Stimulated activated CD8-positive, alpha-beta memory T cell treated with anti-CD3 and anti-CD28 coated beads, Interleukin-2, amount 100 ng/mL, for 48 hours (primary cell): ENCODE results near the gene STARD3.

Experiments
- DNase-seq, 2 donors: peaks; one replicate each; pipeline ENCODE4 v3.0.0-alpha.2; 2020; ENCODE audit warnings: low read depth in 2 of 2

STARD3 gene

GRCh38 chr17:39604911-39605491 lies 31.9 kb upstream of the STARD3 start:
- no peak for DNase-seq

- no peak for DNase-seq
These were observed 31.2 kb upstream of the STARD3 start for GRCh38 chr17:39605492-39606433.

GRCh38 chr17:39606434-39607056 lies 30.4 kb upstream of the STARD3 start:
- no peak for DNase-seq

DNA sequence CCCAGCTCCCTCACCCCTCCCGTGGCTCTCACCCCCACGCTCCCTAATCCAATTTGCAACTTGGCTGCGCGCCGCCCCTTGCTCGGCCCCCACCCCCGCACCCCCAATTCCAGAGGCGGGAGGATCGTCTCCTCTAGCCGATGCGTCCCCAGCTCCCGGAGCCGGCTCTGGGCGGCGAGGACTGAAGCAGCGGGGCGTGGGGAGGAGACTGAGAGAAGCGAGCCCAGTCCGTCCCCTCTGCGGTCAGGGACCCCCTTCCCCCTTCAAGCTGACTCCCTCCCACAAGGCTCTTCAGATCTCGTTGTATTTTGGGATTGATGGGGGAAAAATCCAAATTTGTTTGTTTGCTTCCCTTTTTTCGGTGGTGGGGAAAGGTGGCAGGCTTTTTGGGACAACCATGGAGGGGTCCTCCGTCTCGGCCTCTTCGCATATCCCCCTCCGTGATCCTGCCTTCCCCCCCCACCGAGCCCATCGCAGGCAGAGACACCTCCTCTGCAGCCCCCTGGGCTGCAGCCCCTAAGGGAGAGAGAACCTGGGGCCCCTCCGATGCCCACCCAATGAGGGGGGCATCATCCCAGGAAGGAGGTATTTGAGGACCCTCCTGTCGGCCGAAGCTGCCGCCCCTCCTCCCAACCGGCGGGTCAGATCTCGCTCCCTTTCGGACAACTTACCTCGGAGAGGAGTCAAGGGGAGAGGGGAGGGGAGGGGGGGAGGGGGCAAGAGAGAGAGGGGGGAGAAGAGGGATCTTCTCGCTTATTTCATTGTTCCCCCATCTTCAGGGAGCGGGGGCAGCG lies 29.7 kb upstream of the STARD3 start:
- no peak for DNase-seq

- no peak for DNase-seq
These were observed 29.2 kb upstream of the STARD3 start, which contains the start of gene NEUROD2 for GRCh38 chr17:39607851-39608130. TSS of gene NEUROD2 (minus strand) at chr17:39607920. CDS start at chr17:39606599, 1,321 bp downstream.

DNA sequence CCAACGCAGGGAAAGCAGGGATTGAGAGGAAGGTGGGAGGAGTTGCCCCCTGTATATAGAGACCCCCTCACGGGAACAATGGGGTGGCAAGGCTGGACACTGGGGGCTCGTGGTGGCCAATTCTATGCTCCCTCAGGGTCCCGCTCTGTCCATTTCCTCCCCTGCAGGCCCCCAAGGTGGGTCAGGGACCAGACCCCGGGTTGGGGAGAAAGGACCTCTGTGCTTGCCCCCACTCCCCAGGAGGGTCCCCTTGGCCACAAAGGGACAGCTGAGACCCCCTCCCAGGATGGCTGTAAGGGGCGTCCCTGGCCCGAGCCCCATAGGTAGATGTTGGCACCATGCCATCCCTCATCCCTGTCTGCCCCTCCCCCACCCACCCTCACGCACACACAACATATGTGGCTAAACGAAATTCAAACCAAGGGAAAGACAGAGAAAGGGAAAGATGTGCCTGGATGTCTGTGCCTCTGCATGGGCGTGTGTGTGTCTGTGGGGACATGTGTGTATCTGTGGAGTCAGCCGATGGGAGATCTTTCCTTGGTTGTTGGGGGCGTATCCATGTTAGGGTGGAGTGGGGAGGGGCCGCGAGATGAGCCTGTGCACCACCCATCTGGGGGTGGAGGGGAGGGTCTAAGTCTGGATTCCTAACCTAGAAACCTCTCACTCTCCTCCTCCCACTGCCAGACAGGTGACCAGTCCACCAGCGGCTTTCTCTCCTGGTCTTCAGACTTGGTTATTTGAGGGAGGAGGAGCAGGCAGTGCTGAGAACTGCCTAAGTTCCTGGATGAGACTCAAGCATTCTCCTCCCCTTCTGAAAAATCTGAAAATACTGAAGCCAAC lies 28.6 kb upstream of the STARD3 start:
- no peak for DNase-seq

DNA sequence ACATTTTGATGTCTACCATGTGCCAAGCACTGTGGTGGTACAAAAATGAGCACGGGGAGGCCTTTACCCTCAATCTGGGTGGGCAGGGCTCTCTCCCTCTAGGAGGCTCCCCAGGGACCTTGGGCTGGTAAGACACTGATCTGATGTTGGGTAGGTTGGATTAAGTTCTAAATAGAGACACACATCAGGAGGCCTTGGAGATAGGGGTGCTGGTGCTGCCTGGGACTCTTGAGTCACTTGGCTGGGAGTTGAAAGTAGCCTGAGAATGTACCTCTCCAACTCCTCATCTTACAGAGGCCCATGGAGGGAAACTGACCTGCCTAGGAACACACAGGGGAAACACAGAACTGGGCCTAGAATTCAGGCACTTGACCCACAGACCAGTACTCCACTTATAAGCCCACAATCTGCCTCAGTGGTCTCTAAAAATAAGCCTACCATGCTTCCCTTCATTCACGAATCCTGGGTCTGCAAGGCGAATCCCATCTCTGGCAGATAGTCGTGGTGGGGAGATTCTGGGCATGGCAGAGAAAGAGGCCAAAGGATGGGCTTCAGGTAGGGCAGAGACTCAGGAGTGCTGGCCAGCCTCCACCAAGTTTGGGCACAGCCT lies 27.4 kb upstream of the STARD3 start:
- no peak for DNase-seq

DNA sequence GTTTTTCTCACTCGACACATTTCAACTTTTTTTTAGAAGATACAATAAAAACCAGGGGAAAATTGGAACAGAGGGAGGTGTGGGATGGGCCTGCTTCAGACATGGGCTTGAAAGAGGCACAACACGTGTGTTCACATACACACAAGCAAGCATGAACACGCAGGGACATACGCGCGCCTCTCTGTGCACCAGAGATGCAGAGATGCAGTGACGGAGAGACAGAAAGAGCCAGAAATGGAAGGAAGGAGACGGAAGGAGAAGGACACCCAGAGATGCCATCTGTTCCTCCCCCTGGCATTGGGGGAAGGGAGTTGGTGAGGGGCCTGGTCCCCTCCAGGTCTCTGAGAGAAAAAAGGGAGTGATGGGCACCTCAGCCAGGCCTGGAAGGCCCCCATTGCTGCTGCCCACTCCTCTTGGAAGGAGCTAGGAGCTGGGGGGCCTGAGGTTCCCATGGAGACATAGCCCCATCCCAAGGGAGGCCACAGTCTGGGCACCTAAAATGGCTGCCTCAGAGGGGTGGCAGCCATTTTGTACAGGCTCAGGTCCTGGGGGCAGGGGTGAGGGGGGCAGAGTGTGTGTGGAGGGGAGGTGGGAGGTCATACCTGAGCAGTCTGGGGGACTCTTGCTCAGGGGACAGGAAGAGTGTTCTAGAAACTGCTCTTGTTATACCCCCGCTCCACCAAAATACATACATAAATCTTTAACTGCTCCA lies 25.4 kb upstream of the STARD3 start:
- DNase-seq, result no peak

- DNase-seq, result no peak
These were observed 24.6 kb upstream of the STARD3 start for GRCh38 chr17:39612291-39612894.

DNA sequence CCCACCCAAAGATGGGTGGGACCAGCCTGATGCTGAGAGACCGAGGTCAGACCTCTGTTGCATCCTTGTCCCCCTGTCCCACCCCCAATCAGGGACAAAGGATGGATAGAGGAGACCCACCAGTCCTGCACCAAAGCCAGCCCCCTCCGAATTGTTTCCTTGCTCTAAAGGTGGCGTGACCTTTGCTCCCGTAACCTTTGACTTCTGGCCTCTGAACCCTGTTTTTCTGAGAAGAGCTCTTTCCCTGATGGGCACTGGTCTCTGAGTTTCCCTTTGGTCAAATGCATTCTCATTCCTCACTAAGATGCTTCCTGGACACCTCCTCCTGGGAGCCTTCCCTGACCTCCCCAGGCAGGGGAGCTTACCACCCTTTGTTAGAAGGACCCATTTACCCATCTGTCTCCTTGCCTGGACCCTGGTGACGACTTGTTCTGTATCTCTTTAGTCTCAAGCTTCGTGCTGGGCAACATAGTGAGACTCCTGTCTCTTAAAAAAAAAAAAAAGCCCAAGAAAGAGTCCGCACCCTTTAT lies 23.9 kb upstream of the STARD3 start:
- no peak for DNase-seq

- no peak for DNase-seq
These were observed 22.3 kb upstream of the STARD3 start for GRCh38 chr17:39614545-39615157.

- DNase-seq, result no peak
These were observed 21.5 kb upstream of the STARD3 start for GRCh38 chr17:39615434-39615833.

- no peak for DNase-seq
These were observed 19.9 kb upstream of the STARD3 start for GRCh38 chr17:39617100-39617445.

DNA sequence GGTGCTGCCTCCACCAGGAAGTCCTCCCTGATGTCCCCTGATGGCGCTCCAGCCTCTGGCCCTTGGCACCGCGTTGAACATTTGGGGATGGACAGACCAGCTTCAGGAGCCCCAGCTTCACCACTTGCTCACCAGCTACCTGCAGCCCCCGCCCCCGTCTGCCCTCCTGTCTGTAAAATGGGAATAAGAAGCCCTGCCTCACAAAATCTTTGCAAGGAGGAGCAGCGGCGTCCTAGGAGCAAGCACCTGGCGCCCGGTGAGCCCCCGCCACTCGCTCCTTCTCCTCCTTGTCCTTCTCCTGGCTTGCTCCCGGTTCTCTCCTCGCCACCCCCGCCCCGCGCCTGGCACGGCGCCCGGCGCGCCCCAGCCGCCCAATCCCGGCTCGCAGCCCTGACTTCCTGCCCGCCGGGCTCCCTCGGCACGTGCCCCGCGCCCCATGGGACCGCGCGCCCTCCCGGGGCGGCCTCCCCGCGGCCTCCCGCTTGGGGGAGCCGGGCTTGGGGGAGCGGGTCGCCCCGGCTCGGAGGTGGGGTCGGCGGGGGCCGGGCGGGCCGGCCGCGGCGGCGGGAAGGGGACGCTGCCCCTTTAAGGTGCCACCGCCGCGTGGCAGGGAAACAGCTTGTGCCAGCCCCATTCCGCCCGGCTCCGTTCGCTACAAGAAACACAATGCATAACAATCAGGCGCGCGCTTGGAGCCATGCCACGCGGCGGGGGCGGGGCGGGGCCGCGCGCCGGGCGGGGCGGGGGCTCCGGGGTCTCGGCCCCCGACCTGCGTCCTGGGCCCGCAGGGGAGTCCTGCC lies 19.3 kb upstream of the STARD3 start:
- no peak for DNase-seq

DNA sequence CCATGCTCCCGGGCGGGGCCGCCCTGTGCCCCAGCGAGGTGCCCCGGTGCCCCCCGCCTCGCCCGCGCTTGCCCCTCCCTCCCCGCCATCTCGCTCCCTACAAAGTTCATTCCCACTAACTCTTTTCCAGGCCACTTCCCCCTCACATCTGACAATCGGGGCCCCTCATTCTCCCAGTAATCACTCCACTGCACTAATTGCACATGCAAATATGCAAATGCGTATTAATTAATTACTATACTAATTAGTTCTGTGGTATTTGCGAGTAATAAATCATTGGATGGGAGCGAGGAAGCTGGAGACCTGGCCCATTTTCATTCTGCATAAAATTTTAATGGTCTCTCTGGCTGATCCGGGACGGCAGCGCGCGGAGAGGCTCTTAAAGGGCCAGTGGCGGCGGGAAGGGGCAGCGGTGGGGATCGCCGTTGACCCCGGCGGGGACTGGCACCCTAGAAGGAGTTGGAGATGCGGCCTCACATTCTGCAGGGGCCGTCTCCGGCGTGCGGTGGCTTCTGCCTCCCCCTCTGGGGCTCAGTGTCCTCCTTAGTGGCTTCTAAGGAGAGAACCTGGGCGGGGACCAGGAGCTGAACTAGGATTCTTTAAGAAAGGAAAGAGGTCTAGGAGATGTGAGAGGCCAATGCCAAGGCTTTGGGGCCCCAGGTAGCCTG lies 18.6 kb upstream of the STARD3 start:
- no peak for DNase-seq

GRCh38 chr17:39618956-39619785 lies 17.8 kb upstream of the STARD3 start:
- no peak for DNase-seq

GRCh38 chr17:39619786-39620101 lies 17.2 kb upstream of the STARD3 start:
- DNase-seq, result no peak
